ENCODE results near the gene ACVRL1.
"Not testable (repeated sequence)": the region's sequence is repeated elsewhere in the genome, so short reads cannot be mapped to it uniquely, and the experiment has no call there.

ACVRL1 gene

DNA sequence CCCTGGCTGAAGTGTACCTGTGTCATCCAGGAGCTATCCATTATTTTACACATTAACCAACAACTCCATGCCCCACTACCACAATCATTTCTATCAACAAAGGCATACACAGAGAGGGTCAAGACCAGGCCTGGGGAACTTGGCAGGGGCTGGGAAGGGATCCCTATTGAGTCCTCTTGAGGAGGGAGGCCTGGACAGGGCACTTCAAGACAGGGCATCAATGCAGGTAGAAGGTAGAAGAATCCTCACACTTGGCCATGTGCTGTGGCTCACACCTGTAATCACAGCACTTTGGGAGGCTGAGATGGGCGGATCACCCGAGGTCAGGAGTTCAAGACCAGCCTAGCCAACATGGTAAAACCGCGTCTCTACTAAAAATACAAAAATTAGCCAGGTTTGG, 32.8 kb upstream of the ACVRL1 start:
- no peak for DNase-seq (ENCODE audit: low spot score)

- no peak for DNase-seq (ENCODE audit: low spot score)
These were observed 28.2 kb upstream of the ACVRL1 start for GRCh38 chr12:51879102-51879501.

GRCh38 chr12:51883295-51883694, 24.0 kb upstream of the ACVRL1 start:
- no peak for DNase-seq (ENCODE audit: low spot score)

- no peak for DNase-seq (ENCODE audit: low spot score)
These were observed 23.2 kb upstream of the ACVRL1 start for GRCh38 chr12:51883998-51884675.

DNA sequence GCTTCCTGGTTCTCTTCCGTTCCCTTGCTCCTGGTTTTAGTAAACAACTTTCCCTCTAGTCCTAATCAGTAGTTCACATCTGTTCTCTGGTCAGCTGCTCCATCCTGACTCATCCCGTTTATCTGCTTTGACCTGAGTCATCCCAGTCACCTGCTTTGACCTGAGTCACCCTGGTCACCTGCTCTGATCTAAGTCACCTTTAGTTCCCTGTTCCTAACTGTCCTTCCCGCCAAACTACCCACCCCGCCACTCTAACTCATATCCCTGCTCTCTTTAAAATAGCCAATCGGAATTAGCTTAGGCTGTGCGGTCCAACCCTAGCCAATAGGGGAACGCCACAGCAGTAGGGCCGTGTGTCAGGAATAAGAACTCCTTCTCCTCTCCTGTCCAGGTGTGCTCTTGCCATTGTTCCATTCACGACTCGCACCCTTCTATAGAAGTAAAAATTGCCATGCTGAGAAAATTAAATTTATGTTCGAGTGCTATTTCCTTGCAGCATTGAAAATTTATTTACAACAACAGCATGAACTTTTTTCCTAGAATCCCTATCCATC, 22.6 kb upstream of the ACVRL1 start:
- no peak for DNase-seq (ENCODE audit: low spot score)

- DNase-seq (ENCODE audit: low spot score) = not testable (repeated sequence)
These were observed 21.8 kb upstream of the ACVRL1 start for GRCh38 chr12:51885294-51886020.

GRCh38 chr12:51886021-51886710, 21.1 kb upstream of the ACVRL1 start:
- DNase-seq (ENCODE audit: low spot score) = peak; percentile 55

DNA sequence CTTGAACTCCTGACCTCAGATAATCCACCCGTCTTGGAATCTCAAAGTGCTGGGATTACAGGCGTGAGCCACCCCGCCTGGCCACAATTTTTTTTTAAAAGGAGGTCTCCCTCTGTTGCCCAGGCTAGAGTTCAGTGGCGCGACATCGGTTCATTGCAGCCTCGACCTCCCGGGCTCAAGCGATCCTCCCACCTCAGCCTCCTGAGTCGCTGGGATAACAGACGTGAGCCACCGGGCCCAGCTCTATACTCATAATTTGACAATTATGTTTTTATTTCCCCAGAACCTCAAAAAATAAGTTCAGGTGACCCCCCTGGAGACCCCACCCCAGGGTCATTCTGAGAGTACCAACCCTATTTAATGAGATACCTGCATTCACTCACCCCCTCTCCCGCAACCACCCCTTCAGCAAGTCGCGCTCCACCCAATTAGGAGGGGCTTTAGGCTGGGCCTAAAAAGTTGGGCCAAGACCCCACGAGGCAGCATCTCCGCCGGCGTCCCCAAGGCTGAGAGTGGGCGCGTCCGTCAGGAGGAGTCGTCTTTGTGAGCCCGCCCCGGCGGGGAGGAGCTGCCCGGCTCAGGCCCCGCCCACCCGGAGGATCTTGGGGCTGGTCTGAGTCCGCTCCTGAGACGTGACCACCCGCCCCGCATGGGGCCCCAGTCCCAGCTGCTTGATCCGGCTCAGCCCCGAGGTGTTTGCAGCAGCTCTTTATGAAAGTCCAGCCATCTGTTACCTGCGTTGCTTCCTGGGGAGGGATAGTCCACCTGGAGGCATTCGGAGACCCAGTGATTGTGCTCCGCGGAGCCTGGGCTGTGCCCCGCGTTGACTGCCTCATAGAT, 19.6 kb upstream of the ACVRL1 start, which contains the start of gene ANKRD33:
ANKRD33 (plus strand) TSS at position 628 of the 840 bp plus-strand sequence; CDS start at position 712, 84 bp downstream.
- DNase-seq (ENCODE audit: low spot score) = no peak

GRCh38 chr12:51888316-51889215, 18.7 kb upstream of the ACVRL1 start:
- no peak for DNase-seq (ENCODE audit: low spot score)

GRCh38 chr12:51889216-51890132, 17.8 kb upstream of the ACVRL1 start:
- no peak for DNase-seq (ENCODE audit: low spot score)

DNA sequence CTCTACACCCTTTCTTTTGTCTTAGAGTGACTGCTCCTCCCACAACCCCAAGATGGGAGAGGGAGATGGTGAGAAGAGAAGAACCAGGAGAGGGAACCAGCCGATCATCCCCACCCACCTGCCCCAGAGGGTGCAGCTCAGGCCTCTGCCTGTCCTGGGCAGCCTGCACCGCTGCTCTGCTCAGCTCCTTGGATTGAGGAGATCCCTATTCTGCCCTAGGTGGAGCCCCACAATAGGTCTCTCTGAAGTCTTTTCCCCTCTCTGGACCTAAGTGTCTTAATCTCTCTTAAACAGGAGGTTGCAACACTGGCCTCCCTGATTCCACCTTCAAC, 17.2 kb upstream of the ACVRL1 start:
- DNase-seq (ENCODE audit: low spot score) = no peak

DNA sequence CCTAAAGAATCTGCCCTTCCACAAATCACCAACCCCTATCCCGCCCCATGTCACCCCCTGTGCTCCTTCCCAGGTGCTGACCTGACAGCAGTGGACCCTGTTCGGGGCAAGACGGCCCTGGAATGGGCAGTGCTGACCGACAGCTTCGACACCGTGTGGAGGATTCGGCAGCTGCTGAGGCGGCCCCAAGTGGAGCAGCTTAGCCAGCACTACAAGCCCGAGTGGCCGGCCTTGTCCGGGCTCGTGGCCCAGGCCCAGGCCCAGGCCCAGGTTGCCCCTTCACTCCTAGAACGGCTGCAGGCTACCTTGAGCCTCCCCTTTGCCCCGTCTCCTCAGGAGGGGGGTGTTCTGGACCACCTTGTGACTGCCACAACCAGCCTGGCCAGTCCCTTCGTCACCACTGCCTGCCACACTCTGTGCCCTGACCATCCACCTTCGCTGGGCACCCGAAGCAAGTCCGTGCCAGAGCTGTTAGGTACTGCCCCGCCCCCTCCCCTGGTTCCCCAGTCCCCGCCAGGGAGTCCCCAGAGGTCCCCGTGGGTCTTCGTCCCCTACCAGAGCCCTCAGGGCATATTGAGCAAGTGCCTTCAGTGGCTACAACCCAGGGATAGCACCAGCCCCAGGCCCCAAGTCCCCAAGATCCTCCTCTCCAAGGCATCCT, 16.7 kb upstream of the ACVRL1 start:
- no peak for DNase-seq (ENCODE audit: low spot score)

GRCh38 chr12:51891843-51892242, 15.5 kb upstream of the ACVRL1 start:
- peak; percentile 6 for DNase-seq (ENCODE audit: low spot score)

DNA sequence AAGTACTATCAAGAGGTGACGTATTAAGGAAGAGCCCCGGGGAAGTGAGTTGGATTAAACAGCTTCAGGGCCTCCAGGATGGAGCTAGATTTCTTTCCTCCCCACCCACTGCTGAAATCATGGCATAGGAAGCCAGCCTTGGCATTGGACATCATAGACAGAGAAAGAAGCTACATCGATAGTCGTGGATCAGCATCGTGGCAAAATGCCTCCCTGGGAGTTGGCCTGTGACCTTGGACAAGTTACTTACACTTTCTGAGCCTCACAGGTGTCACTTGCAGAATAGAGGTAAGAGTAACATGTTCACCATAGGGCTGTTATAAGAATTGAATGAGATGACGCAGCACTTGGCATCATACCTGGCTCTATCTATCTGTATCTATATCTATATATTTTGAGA, 13.5 kb upstream of the ACVRL1 start:
- no peak for DNase-seq (ENCODE audit: low spot score)

DNA sequence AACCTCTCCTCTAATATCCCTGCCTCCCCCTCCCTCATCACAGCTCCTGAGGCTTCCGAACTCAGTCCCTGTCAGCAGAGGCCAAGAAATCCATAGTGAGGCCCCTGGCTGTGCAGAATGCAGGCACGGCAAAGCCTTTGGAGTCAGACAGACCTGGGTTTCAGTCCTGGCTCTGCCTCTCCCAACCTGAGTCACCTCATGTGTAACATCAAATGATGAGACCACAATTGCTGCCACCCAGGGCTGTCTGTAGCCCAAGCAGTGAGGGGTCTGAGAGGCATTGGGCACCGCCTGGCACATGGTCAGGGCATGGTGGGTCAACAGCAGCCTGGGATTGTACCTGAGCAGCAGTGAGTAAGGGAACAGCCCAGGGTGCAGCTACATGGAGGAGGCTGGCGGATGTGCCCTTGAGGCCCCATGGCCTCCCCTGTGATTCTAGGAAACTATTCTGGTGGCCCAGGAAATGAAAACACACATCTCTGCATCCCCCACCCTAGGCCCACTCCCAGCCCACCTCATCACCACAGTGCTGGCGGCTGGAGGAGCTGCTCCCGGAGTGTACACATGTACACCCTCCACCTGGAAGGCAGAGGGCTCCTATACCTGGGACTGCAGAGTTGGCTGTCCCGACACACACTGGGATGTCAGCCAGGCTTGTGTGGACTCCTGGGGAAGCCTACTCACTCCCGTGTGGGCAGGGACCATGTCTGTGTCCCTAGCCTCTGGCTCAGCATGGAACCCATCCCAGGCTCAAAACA, 11.7 kb upstream of the ACVRL1 start:
- no peak for DNase-seq (ENCODE audit: low spot score)

- DNase-seq (ENCODE audit: low spot score) = no peak
These were observed 11.1 kb upstream of the ACVRL1 start for GRCh38 chr12:51896236-51896635.

DNA sequence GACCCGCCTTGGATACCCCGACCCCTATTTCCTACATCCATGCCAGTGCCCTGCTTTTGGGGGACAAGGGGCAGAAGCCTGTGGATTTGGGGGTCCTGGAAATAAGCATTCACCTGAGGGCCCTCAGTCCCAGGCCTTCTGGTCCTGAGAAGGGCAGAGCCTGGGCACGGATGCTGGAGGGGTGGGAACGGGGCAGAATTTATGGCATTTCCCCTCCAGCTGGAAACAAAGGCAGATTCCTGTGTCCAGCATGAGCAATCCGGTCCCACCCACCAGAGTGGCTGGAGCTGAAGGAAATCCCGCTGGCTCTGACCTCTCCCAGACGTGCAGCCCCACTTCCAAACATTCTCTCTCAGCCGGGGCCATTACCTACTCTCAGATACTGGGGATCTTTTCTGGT, 10.1 kb upstream of the ACVRL1 start:
- no peak for DNase-seq (ENCODE audit: low spot score)

DNA sequence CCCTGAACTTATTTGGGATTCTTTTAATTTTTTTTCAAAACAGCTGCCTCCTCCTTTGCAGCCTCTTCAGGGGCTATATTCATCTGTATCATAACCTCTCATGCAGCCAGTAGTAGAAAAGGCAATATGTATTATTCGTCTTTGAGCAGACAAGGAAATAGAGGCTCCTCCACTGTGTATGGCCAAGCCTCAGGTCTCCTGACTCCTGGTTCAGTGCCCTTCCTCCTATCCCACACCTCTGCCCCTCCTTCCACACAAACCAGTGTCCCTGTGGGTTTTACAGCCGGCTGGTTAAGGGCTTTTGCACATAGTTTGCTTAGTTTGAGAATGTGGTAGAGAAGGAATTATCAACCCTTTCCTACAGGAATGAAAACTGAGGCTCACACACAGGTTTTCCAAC, 8.8 kb upstream of the ACVRL1 start:
- DNase-seq (ENCODE audit: low spot score) = no peak

DNA sequence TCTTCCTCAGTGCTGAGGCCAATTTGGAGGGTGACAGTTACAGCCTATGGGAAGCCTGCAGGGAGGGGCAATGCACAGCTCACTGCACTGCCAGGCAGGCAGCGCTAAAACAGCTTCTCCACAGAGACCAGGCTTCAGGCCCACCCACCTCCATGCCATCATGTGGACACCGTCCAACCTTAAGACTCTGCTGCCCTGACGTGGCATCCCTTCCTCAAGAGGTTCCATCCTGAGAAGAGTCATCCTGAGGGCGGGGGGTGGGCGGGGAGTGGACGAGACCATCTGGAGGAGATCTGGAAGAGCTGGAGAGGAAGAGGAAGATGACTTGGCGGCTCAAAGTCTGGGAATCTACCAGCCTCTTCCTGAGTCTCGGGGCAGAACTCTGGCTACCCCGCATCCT, 8.4 kb upstream of the ACVRL1 start:
- DNase-seq (ENCODE audit: low spot score) = no peak

All from CD4-positive, alpha-beta T cell treated with Interleukin-2 at 100 ng/mL for 4 hours (primary cell).